Measurements from ENCODE around the gene TMEM17. TPM values are rescaled to one million over a fixed set of nuclear protein-coding genes. Genes with fewer than 3 reads are reported as not detected.

TMEM17 gene
- total RNA-seq, 4 donors from 2014 or later, result 1.4 to 4.4 (median 1.6) TPM

DNA sequence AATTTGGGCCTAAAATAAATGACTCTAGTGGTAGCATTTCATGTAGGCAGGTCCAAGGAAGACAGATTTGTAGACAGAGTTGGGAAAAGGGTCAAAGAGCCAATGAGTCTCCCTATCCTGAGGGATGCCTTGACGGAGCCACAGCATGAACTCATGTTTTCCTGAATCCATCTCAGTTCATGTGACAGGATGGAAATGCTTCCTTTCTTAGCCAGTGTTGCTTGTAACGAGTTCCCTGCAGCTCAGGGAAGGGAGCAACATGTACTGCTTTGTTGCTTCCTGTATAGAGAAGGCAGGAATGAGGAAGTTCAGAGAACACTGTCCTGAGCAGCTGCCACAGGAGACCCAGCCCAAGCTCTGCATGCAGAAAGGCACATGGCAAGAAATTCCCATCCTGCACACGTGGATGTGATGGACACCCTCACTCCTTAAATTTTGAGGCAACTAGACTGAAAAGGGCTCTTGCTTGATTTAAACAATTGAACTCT lies 27.9 kb downstream of the TMEM17 start:
- TF ChIP-seq, protein P1, sequence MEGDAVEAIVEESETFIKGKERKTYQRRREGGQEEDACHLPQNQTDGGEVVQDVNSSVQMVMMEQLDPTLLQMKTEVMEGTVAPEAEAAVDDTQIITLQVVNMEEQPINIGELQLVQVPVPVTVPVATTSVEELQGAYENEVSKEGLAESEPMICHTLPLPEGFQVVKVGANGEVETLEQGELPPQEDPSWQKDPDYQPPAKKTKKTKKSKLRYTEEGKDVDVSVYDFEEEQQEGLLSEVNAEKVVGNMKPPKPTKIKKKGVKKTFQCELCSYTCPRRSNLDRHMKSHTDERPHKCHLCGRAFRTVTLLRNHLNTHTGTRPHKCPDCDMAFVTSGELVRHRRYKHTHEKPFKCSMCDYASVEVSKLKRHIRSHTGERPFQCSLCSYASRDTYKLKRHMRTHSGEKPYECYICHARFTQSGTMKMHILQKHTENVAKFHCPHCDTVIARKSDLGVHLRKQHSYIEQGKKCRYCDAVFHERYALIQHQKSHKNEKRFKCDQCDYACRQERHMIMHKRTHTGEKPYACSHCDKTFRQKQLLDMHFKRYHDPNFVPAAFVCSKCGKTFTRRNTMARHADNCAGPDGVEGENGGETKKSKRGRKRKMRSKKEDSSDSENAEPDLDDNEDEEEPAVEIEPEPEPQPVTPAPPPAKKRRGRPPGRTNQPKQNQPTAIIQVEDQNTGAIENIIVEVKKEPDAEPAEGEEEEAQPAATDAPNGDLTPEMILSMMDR (IDR thresholded peaks at IDR 0.05; ENCODE audit: low read depth), result no peak

DNA sequence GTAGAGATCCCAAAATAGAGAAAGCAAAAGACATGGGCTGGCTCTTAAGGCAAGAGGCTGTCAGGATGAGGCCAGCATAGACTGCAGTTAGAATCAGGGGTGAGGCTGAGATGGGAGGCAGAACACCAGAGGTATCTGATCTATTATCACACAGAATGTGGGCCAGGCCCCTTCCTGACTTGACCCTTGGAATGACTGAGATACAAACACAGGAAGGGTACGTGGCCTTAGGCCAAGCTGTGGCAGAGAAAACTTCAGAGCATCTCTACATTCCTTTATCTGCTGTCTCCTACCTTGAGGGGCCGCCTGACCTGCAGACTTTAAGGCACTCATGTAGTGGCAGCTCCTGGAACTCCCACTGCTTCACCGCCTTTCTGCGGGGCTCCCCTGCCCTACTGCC lies 28.4 kb downstream of the TMEM17 start:
- TF ChIP-seq, protein P1 (IDR thresholded peaks at IDR 0.05; ENCODE audit: low read depth), result no peak

DNA sequence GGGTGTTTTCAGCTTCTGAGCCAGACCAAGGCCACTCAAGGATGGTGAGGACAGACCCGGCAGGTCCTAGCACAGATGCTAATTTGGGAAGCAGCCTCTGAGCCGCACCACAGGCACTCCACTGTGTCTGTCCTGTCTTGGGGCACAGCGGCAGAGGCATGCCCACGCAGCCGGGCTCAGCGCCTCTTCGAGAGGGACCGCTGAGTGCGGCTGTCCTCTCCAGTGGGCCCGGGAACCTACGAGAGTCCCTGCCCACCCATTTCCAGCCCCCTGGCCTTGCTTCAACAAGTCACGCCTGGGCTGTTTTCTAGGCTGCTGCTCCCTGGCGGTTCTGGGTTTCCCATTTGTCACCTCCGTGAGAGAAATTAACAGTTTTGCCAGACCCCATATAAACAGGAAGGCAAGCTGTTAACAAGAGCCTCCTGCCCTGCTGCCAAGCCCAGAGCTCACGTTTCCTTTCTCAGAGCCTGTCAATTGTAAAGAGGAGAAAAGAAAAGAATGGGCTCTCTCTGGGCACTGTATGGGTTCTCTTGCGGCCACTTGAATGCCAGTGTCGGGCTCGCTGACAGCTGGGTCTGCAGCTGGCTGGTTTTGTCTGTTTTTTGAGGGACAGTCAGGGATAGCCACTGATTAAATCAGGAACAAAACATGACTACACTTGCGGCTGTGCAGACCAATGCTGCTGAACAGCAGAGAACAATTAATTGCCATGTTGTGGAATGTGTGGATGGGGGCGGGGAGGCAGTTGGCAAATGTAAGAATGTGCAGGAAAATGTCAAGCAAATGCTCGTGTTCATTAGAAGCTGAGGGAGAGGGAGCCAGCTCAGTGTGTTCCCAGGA lies 30.6 kb downstream of the TMEM17 start:
- TF ChIP-seq, protein P1 (IDR thresholded peaks at IDR 0.05; ENCODE audit: low read depth), result no peak

DNA sequence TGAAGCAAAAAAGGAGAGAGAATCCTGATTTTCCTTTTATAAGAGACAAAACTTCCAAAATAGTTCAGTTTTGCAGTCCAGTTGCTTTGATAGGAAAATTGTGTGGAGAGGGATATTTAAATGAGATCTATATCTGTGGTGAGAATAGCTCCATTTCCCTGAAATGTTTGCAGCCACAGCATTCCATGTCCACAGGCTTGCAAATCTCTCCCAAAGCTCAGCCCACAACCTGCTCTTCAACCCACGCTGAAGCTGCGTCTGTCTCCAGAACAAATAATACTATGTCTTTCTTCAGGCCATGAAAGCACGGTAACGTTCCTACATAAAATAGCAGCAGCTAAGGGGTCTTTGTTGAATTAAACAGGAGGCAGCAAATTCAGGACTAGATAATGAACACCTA lies 31.8 kb downstream of the TMEM17 start:
- TF ChIP-seq, protein P1 (IDR thresholded peaks at IDR 0.05; ENCODE audit: low read depth), result no peak

DNA sequence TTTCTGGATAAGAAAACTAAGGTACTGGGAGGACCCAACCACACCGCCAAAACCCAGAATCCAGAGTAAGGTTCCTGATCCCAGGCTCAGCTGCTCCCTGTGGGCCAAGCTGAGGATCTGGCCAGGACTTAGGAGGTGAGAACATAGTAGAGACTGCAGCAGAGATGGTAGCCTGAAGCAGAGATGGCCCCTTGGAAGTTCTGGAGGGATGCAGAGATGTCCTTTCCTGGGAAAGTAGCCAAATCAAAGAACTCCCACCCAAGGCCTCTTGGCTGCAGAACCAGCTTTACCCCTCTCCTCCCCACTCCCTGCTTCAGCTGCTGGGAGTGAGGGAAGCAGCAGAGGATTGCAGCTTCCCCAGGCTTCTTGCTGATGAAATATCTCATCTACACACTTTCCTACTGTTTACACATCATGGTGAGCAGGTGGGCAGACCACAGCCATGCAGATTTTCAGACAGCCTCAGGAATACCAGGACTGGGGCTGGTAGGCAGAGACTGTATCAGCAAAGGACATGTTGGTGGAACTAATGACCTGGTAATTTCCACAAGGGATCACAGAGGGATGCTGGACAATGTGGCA lies 32.7 kb downstream of the TMEM17 start:
- TF ChIP-seq, protein P1 (IDR thresholded peaks at IDR 0.05; ENCODE audit: low read depth), result no peak

DNA sequence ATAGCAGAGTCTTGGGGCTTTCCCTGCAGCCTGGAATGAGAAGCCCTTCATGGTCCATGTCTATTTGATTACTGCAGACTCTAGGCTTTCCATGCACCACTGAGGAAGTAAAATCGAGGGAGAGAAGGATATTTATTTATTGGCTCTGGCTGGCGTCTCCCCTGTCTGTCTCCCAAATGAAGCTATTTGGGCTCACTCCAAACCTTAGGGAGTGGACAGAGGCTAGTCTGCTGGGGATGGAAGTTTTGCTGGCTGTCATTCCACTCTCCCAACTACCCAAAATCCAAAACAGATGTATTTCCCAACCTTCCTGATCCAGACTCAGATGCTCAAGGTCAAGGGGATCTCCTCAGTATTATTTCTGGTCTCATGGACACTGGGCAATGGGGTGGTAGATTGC lies 33.7 kb downstream of the TMEM17 start:
- TF ChIP-seq, protein P1 (IDR thresholded peaks at IDR 0.05; ENCODE audit: low read depth), result no peak

DNA sequence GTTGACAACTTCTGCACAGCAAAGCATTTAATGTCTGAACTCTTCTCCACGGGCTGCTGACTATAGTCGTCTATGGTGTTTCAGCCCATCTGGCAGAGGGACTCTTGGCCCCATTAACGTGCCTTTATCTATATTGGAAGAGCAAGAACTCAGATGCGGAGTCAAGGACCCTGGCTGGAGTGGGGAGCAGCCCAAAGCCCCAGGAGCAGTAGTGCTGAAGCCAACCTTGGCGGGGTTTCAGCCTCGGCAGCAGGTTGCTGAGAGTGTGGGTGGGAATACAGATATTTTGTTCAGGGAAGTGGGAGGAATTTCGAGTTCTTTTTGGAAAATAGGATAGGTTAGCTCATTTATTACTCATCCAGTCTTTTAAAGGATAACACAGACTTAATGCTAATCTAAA lies 34.2 kb downstream of the TMEM17 start:
- TF ChIP-seq, protein P1 (IDR thresholded peaks at IDR 0.05; ENCODE audit: low read depth), result no peak
